Keratinocyte (primary cell): ENCODE results near the gene ASCC2. TPM values are rescaled to one million over a fixed set of nuclear protein-coding genes. Genes with fewer than 3 reads are reported as not detected.
A peak's percentile ranks its signal among the peaks of the same experiment; 100 is the strongest.

Experiments used
- DNase-seq: peaks from one replicate; pipeline ENCODE4 v3.0.0-alpha.2; 2011; ENCODE audit warnings: low read depth, missing footprints, low spot score
- FAIRE-seq: peaks from 2 replicates; lab custom pipeline; 2011; peaks lifted over from hg19 to GRCh38; lab: Jason Lieb, UNC
- H2AFZ ChIP-seq: 2 replicates; pipeline ENCODE4 v1.6.0; 2012; ENCODE audit warnings: low read length, control low read depth, inconsistent platforms; ENCODE audit not compliant: control insufficient read depth
- H3K27ac ChIP-seq: 2 replicates; pipeline ENCODE4 v1.5.1; 2011; ENCODE audit warnings: low read length; ENCODE audit not compliant: control insufficient read depth, insufficient read depth
- H3K27me3 ChIP-seq: 3 replicates; pipeline ENCODE4 v1.6.0; 2011; ENCODE audit warnings: low read length; ENCODE audit not compliant: control insufficient read depth, insufficient read depth; ENCODE audit errors: extremely low read depth
- H3K36me3 ChIP-seq, 2 experiments: 2 replicates in 1 of 2; 3 replicates in 1 of 2; pipeline ENCODE4 v1.5.1; 2011; ENCODE audit warnings: low read length in 2 of 2, mild to moderate bottlenecking in 1 of 2; ENCODE audit not compliant: control insufficient read depth in 2 of 2, insufficient read depth in 2 of 2; ENCODE audit errors: extremely low read depth in 1 of 2
- H3K4me1 ChIP-seq: 3 replicates; pipeline ENCODE4 v1.5.1; 2011; ENCODE audit warnings: low read length; ENCODE audit not compliant: control insufficient read depth, insufficient read depth; ENCODE audit errors: extremely low read depth
- H3K4me2 ChIP-seq: 3 replicates; pipeline ENCODE4 v1.6.0; 2011; ENCODE audit warnings: low read depth, low read length; ENCODE audit not compliant: control insufficient read depth, insufficient read depth; ENCODE audit errors: extremely low read depth
- H3K4me3 ChIP-seq, 3 experiments: fragments of 200-600 bp in 1 of 3; sonication (generic) in 1 of 3; 2 replicates in 2 of 3; 3 replicates in 1 of 3; pipeline ENCODE4 v1.5.1; 2011 to 2016; ENCODE audit warnings: low read length in 3 of 3, mild to moderate bottlenecking in 3 of 3, control low read depth in 2 of 3, inconsistent platforms in 1 of 3, low read depth in 1 of 3, mixed read lengths in 1 of 3, mixed run types in 1 of 3, moderate library complexity in 1 of 3; ENCODE audit not compliant: control insufficient read depth in 2 of 3, insufficient read depth in 2 of 3; ENCODE audit errors: extremely low read depth in 1 of 3
- H3K79me2 ChIP-seq: 2 replicates; pipeline ENCODE4 v1.6.0; 2012; ENCODE audit warnings: low read length; ENCODE audit not compliant: control insufficient read depth, insufficient read depth
- H3K9ac ChIP-seq: 3 replicates; pipeline ENCODE4 v1.6.0; 2011; ENCODE audit warnings: low read length; ENCODE audit not compliant: control insufficient read depth, insufficient read depth; ENCODE audit errors: extremely low read depth
- H3K9me1 ChIP-seq: 3 replicates; pipeline ENCODE4 v1.6.0; 2011; ENCODE audit warnings: low read length; ENCODE audit not compliant: control insufficient read depth, insufficient read depth; ENCODE audit errors: extremely low read depth
- H3K9me3 ChIP-seq: 2 replicates; pipeline ENCODE4 v1.5.1; 2012; ENCODE audit warnings: low read depth, low read length; ENCODE audit not compliant: control insufficient read depth
- H4K20me1 ChIP-seq: 3 replicates; pipeline ENCODE4 v1.6.0; 2011; ENCODE audit warnings: low read length; ENCODE audit not compliant: control insufficient read depth, insufficient read depth; ENCODE audit errors: extremely low read depth
- EZH2 ChIP-seq: IDR thresholded peaks from one replicate; pipeline ENCODE4 v1.6.1; 2012; ENCODE audit warnings: inconsistent platforms, mild to moderate bottlenecking, low read length, moderate library complexity
- dilution Hi-C: fragments of 300-500 bp; cut with MboI; formaldehyde crosslinking; loops from one replicate; pipeline ENCODE4 v1.7.0; 2020; ENCODE audit warnings: low sequenced_read_pairs; ENCODE audit not compliant: extremely low pct_ligation_motif_present
- polyA plus RNA-seq, 5 experiments: library from polyadenylated mRNA; depleted of rRNA in 3 of 5; stranded (reverse) in 3 of 5; stranded (forward) in 1 of 5; unstranded in 1 of 5; fragments of >200 nt; gene quantifications; 1 replicate in 1 of 5; 2 replicates in 3 of 5; 3 replicates in 1 of 5; pipeline versions ENCODE4 v1.2.1 to v1.2.3, GENCODE V29; 2011 to 2012; ENCODE audit warnings: missing spikeins in 2 of 5, low read depth in 1 of 5, low replicate concordance in 1 of 5
- TF ChIP-seq, protein P1 (sequence below), 3 experiments: IDR thresholded peaks in 1 of 3; conservative IDR thresholded peaks in 1 of 3; optimal IDR thresholded peaks in 1 of 3; 2 replicates in 2 of 3; 3 replicates in 1 of 3; pipeline versions ENCODE3 to v1.5.1; 2011; ENCODE audit warnings: low read length in 3 of 3, mild to moderate bottlenecking in 3 of 3, moderate library complexity in 2 of 3, control low read depth in 1 of 3, inconsistent platforms in 1 of 3; ENCODE audit not compliant: insufficient read depth in 2 of 3; ENCODE audit errors: extremely low read depth in 1 of 3

Gene ASCC2
- polyA plus RNA-seq, 1 donor (not counting 4 experiments of a cell fraction or from before 2014, with no cell fraction given), result 51.3 TPM

DNA sequence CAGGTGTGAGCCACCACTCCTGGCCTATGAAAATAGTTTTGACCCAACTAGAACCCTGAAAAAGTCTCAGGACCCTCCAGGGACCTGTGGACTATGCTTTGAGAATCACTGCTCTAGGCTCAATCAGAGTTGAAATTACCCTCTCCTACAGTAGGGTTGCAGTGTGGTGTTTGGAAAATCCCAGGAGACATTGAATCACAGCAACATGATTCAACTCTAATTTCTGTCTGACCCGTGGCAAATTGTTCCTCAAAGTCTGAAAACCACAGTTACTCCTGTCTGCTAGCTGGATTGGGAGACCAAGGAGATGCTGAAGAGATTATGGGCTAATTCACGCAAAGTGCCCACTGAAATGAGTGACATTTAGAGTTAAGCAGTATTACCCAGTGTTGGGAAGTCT, 39.5 kb upstream of the ASCC2 start:
- Histone ChIP-seq H3K27ac (no peak overlapping the region), H3K9ac (no peak overlapping the region), H3K36me3 (no peaks in the 10 kb centered on the region), H3K4me3 (no peak overlapping the region), H4K20me1 (no peaks in the 10 kb centered on the region), H2AFZ (no peak overlapping the region), H3K9me3 (no peaks in the 10 kb centered on the region), H3K9me1 (no peaks in the 10 kb centered on the region), H3K79me2 (no peaks in the 10 kb centered on the region), H3K4me2 (no peak overlapping the region), H3K27me3 (no peaks in the 10 kb centered on the region), H3K4me1 (peaks cover 7% of the 10 kb centered on the region)
- dilution Hi-C loops, result no loop called here
- TF ChIP-seq, protein P1, sequence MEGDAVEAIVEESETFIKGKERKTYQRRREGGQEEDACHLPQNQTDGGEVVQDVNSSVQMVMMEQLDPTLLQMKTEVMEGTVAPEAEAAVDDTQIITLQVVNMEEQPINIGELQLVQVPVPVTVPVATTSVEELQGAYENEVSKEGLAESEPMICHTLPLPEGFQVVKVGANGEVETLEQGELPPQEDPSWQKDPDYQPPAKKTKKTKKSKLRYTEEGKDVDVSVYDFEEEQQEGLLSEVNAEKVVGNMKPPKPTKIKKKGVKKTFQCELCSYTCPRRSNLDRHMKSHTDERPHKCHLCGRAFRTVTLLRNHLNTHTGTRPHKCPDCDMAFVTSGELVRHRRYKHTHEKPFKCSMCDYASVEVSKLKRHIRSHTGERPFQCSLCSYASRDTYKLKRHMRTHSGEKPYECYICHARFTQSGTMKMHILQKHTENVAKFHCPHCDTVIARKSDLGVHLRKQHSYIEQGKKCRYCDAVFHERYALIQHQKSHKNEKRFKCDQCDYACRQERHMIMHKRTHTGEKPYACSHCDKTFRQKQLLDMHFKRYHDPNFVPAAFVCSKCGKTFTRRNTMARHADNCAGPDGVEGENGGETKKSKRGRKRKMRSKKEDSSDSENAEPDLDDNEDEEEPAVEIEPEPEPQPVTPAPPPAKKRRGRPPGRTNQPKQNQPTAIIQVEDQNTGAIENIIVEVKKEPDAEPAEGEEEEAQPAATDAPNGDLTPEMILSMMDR (optimal IDR thresholded peaks at IDR 0.05 in 1 of 3, IDR thresholded peaks at IDR 0.05 in 1 of 3, conservative IDR thresholded peaks at IDR 0.05 in 1 of 3; ENCODE audit: extremely low read depth in 1 of 3, insufficient read depth in 2 of 3, low read length in 3 of 3), result no peak
- DNase-seq, result no peak
- no peak for FAIRE-seq

DNA sequence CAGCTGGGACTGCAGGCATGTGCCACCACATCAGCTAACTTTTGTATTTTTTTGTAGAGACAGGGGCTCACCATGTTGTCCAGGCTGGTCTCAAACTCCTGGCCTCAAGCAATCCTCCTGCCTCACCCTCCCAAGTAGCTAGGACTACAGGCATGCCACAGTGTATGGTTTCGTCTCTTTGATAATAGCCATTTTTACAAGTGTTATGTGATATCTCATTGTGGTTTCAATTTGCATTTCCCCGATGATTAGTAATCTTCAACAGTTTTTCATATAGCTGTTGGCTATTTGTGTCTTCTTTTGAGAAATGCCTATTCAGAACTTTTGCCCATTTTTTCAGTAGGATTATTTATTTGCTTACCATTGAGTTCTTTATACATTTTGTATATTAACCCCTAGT, 35.9 kb upstream of the ASCC2 start:
- dilution Hi-C loops, result no loop called here

More for the DNA sequence above, 35.9 kb upstream of the ASCC2 start:
- no peaks in the 10 kb centered on the region for H3K9me1 ChIP-seq
- DNase-seq (no peak), FAIRE-seq (peak; percentile 43)
- H3K9ac ChIP-seq, result no peak overlapping the region
- no peaks in the 10 kb centered on the region for H3K27me3 ChIP-seq
- no peak overlapping the region for H3K27ac ChIP-seq
- no peaks in the 10 kb centered on the region for H4K20me1 ChIP-seq
- no peak for TF ChIP-seq EZH2
- TF ChIP-seq, protein P1 (optimal IDR thresholded peaks at IDR 0.05 in 1 of 3, IDR thresholded peaks at IDR 0.05 in 1 of 3, conservative IDR thresholded peaks at IDR 0.05 in 1 of 3; ENCODE audit: extremely low read depth in 1 of 3, insufficient read depth in 2 of 3, low read length in 3 of 3), result no peak
- H2AFZ ChIP-seq, result no peak overlapping the region
- no peaks in the 10 kb centered on the region for H3K79me2 ChIP-seq
- no peak overlapping the region for H3K4me3 ChIP-seq
- H3K4me1 ChIP-seq, result peaks cover 24% of the 10 kb centered on the region
- H3K36me3 ChIP-seq, result no peaks in the 10 kb centered on the region
- H3K4me2 ChIP-seq, result no peak overlapping the region
- H3K9me3 ChIP-seq, result no peaks in the 10 kb centered on the region
